NCI-H2196 treated with DMSO at 0.1 percent for 48 hours (cell line): ENCODE data around the gene APBA3.

ENCODE experiments used
- DNase-seq: peaks from one replicate; lab custom pipeline; 2025; ENCODE audit not compliant: unreplicated experiment; lab: John Stamatoyannopoulos, UW

The APBA3 gene

DNA sequence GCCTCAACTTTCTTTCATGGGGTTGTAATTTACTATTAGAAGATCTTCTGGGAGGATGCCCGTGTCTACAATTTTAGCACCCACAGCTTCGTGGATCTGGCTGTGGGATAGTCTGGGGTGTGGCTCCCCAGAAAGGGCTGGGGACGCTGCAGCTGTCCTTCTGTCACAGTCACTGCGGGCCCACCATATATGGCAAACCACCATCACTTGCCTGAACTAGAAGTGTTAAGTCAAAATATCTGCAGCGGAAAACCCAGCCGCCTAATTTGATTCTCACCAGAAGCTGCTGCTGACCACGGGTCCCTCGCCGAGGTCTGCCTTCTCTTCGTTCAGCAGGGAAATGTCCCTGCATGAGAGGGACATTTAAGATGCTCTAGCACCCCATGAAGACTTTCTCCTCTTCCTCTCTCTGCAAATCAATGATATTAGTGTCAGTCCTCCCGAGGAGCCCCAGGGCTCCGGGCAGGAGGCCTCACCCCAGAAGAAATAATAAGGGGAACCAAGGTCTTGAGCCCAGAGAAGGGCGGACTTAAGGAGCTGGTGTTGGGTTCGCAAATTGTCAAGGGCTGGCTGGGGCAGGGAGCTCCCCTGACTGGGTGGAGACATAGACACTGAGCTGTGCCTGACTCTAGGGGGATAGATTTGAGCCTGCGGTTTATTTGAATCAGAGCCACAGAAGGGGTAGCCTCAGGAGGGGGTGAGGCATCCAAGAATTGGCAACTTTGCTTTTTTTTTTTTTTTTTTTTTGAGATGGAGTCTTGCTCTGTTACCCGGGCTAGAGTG is 27.7 kb upstream of the APBA3 start:
- no peak for DNase-seq

GRCh38 chr19:3785938-3786824 is 24.7 kb upstream of the APBA3 start, which contains the start of gene MATK:
Gene MATK (minus strand): TSS chr19:3786381. CDS start chr19:3785135, 1,246 bp downstream.
- DNase-seq: no peak

DNA sequence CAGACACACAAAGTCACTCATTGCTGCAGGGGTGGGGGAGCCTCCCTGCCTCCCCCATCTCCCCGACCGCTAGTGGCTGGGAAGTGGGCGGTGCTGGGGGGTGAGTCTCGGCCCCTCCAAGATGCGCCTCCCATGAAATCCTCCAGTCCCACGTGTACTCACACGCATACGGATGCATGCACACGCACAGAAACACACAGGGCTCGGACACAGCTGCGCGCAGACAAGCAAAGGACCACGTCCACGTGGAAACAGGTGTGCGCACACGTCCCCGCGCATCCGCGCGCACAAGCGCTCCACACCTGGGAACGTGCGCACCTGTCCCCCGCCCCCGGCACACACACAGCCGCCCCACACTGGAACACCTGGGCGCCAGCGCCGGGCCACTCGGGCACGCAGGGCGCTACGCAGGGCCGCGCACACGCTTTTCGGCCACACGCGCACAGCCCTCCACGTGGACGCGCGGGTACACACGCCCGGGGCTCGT is 24.0 kb upstream of the APBA3 start:
- no peak for DNase-seq

- no peak for DNase-seq
Observed at GRCh38 chr19:3784607-3785450, 23.3 kb upstream of the APBA3 start.

GRCh38 chr19:3783660-3784584 is 22.4 kb upstream of the APBA3 start:
- DNase-seq: no peak

DNA sequence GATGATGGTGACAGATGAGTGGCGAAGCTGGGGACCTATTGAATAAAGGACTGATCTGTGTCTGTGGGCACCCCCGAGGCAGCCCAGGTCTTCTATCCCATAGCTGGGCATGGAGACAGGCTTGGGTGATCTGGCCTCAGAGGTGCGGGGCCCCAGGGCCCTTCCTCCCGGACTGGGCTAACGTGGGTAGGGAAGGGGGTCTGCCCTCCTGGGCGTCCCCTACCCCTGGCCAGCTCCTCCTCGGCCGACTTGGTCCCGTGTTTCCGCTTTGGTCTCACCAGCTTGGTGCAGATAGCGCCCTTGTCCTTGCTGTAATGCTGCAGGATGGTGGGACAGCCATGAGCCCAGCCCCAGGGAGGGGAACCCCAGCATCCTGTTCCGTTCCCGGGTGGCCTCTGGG is 21.4 kb upstream of the APBA3 start:
- no peak for DNase-seq

DNA sequence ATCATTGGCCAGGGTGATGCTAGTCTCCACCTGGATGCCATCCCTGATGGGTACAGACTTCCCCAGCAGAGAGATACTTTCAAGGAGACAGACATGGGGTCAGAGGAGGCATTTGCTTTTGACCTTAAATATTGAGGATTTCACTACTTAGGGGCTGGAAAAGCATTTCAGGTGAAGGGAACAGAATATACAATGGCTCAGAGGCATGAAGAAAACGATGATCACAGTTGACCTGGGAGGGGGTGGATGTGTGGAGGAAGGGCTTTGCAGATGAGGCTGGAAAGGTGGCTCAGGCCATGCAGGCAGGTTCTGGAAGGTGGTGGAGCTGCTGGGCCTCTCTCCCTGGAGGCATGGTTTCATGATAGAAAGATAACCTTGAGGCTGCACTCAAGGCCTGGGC is 20.8 kb upstream of the APBA3 start:
- no peak for DNase-seq

- DNase-seq: no peak
Observed at GRCh38 chr19:3781603-3782002, 20.1 kb upstream of the APBA3 start.

GRCh38 chr19:3780786-3781304 is 19.4 kb upstream of the APBA3 start:
- DNase-seq: no peak

DNA sequence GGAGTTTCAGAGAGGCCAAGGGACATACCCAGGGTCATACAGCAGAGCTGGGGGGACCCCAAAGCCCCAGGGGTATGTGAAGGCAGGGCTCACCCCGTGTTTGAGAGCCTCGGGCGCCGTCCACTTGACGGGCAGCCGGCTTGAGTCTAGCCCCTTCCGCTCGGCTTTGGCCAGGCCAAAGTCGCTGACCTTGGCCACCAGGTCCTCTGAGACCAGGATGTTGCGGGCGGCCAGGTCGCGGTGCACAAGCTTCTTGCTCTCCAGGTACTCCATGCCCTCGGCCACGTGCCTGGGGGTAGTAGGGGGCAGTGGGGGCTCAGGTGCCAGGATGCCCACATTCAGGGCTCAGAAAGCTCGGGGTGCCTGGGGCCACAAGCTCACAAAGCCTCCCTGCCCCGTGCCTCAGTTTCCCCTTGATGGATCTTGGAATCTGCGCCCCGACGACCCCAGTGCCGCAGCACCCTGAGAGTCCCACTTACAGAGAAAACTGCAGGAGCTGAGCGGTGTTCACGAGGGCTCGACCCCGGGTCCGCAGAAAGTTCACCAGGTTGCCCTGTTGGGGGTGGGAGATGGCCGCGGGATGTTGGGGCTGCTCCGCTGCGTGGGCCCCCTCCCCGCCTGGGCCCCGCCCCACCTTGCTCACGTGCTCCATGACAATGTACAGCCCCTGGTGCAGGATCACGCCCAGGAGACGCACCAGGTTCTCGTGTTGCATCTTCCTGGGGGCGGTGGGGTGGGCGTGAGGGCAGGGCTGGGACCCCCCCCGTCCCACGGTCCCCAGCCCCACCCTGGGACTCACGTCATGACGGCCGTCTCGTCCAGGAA is 17.6 kb upstream of the APBA3 start:
- DNase-seq: no peak

DNA sequence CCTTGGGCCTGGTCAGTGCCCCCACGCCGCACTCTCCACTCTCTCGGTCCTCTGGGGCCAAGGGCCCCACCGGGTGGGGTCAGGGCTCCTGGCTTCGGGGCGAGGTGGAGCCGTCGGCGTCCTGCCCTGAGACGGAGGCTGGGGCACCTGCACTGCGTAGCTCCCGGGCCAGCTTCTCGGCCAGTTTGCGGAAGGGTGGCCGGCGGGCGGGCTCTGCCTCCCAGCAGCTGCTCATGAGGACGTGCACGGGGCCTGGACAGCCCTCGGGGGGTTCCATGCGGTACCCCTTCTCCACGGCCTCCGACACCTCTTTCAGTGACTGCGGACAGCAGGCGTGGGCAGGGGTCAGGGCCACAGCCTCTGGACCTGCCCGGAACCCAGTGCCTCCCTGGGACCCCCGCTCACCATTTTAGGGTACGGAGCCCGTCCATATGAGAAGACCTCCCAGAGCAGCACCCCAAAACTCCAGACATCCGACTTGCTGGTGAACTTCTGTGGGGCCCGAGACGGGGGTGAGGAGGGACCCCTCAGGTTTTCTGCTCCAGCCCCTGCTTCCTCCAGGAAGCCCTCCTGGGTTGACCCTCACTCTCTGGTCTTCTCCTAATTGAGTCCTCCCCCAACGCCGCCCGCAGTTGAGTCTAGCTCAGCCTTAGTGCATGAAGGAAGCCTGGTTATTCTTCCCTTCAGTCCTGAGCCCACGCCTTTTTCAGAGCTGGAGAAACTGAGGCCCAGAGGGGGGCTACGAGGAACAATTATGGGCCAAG is 16.8 kb upstream of the APBA3 start:
- no peak for DNase-seq

DNA sequence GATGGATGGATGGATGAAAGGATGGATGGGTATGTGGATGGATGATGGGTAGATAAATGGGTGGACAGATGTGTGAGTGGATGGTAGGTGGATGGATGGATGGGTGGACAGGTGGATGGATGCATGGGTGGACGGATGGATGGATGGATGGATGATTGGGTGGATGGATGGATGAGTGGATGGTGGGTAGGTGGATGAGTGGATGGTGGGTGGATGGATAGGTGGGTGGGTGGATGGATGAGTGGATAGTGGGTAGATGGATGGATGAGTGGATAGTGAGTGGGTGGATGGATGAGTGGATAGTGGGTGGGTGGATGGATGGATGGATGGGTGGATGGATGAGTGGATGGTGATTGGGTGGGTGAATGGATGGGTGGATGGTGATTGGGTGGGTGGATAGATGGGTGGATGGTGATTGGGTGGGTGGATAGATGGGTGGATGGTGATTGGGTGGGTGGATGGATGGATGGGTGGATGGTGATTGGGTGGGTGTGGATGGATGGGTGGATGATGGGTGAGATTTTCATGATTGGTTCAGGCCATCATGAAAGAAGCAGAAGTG is 15.1 kb upstream of the APBA3 start:
- no peak for DNase-seq

DNA sequence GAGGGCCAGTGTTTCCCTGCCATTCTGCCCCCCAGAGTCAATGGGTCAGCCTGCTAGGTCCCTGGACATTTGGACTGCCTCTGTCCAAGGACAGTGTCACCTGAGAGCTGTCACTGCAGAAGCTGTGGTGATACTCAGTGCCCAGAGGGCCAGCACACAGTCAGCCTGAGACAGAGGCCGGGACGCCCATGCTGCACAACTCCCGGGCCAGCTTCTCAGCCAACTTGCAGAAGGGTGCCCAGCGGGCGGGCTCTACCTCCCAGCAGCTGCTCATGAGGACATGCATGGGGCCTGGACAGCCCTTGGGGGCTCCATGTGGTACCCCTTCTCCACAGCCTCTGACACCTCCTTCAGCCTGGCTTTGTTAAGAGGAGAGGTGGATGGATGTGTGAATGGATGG is 14.3 kb upstream of the APBA3 start:
- DNase-seq: no peak

DNA sequence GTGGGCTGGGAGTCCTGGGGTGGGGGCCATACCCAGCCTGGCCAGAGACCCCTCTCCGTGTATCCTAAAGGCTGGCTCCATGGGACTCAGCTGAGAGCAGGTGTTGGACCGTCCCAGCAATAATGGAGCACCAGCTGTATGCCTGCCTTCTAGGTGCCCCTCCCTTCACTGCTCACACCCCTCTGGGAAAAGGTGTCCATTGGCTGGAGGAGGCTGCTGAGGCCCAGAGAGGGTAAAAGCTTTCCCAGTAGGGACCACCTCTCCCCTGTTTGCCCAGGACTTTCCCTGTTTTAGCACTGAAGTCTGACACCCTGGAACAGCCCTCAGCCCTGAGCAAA is 13.9 kb upstream of the APBA3 start:
- no peak for DNase-seq

- no peak for DNase-seq
Observed at GRCh38 chr19:3774621-3775373, 13.3 kb upstream of the APBA3 start.

GRCh38 chr19:3773814-3774515 is 12.5 kb upstream of the APBA3 start:
- DNase-seq: no peak
